SJSA1 (cell line): ENCODE results near the gene SLFN12. TPM values are rescaled to one million over a fixed set of nuclear protein-coding genes. Genes with fewer than 3 reads are reported as not detected.
"Not testable (repeated sequence)": the region's sequence is repeated elsewhere in the genome, so short reads cannot be mapped to it uniquely, and the experiment has no call there.

Source experiments
- DNase-seq, 2 experiments: peaks; one replicate each; pipeline ENCODE4 v3.0.0-alpha.2; 2015 to 2020; ENCODE audit warnings: low spot score in 2 of 2, low read depth in 1 of 2
- H3K27ac ChIP-seq: fragments of 250-450 bp; sonication (Bioruptor Pico); 2 replicates; pipeline ENCODE4 v1.5.1; 2020; ENCODE audit warnings: mild to moderate bottlenecking, moderate library complexity
- H3K27me3 ChIP-seq: fragments of 250-450 bp; sonication (Bioruptor Pico); replicated peaks from 2 replicates; pipeline ENCODE4 v1.5.1; 2020; ENCODE audit warnings: mild to moderate bottlenecking, moderate library complexity
- H3K36me3 ChIP-seq: fragments of 250-450 bp; sonication (Bioruptor Pico); 2 replicates; pipeline ENCODE4 v1.5.1; 2020; ENCODE audit warnings: mild to moderate bottlenecking
- H3K4me1 ChIP-seq: fragments of 250-450 bp; sonication (Bioruptor Pico); replicated peaks from 2 replicates; pipeline ENCODE4 v1.6.1; 2021; ENCODE audit warnings: mild to moderate bottlenecking
- H3K4me3 ChIP-seq: fragments of 250-450 bp; sonication (Bioruptor Pico); 2 replicates; pipeline ENCODE4 v1.5.1; 2020; ENCODE audit warnings: mild to moderate bottlenecking
- H3K9me3 ChIP-seq: fragments of 250-450 bp; sonication (Bioruptor Pico); replicated peaks from 2 replicates; pipeline ENCODE4 v1.5.1; 2020; ENCODE audit warnings: mild to moderate bottlenecking
- total RNA-seq: library from RNA; depleted of rRNA; stranded (reverse); fragments of >200 nt; shearing (Covaris generic); gene quantifications from 2 replicates; pipeline ENCODE4 v1.2.3, GENCODE V29; 2014; rRNA removed

SLFN12 gene
- 56.1 and 65.4 TPM in 2 replicates for total RNA-seq

DNA sequence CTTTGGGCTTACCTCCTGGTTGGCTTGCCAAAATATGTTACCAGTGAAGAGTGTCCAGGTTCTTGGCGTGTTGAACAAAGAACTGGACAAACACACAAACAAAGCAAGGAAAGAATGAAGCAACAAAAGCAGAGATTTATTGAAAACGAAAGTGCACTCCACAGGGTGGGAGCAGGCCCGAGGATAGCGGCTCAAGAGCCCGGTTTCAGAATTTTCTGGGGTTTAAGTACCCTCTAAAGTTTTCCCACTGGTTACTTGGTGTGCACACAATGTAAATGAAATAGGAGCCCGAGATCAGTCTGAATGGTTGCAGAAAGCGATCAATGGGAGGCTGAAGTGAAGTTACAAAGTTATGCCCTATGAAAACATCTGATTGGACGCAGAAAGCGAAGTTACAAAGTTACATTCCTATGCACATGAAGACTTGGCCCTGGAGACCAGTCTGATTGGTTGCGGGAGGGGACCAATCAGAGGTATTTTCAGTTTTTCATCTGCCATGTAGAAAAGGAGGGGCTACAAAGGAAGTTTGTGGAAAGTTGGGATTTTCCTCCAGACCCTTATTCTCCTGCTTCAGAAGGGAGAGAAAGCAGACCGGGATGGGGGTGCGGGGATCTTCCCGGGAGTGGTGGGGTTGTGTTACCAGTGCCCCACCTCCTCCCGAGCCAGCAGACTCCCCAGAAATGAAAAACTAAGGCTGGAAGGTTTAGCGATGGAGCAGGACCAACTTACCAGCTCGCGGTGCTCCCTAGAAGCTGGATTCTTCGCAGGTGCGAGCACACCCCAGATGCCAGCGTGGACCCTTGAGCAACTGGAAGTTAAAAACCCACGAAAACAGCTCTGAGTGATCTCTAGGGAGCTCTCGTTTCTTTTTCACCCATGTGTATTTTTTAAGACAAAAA is at the start of gene SLFN12:
TSS of gene SLFN12 (minus strand) at position 325 of the 899 bp plus-strand sequence. CDS start 9,472 bp downstream, outside the sequence.
- Histone ChIP-seq H3K36me3 (peaks cover 44% of the 10 kb centered on the region), H3K27ac (peak within 1 kb of the TSS; percentile 99), H3K27me3 (no peaks in the 10 kb centered on the region), H3K9me3 (no peaks in the 10 kb centered on the region), H3K4me1 (peaks cover 34% of the 10 kb centered on the region), H3K4me3 (peak within 1 kb of the TSS; percentile 54)
- peak; percentile 84 to 94 for DNase-seq

DNA sequence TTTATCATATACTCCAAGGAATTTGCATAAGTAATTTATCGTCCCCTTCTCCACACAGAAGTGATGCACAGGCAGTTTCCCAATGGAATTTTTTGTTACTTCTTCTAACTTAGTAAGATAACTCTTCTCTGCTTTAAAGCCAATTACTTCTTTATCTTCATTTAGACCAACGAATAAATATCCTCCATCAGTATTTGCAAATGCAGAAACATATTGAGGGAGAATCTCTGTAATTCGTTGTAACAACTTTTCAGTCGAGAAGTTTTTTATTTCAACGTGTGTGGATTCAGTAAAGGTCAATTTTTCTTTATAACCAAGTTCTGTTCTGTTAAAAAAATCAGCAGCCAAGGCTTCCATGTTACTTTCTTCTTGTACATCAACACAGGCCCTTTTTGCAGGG is 47.0 kb upstream of the SLFN12 start:
- H3K36me3 ChIP-seq: no peaks in the 10 kb centered on the region
- H3K27ac ChIP-seq: no peak overlapping the region
- H3K27me3 ChIP-seq: no peaks in the 10 kb centered on the region

DNA sequence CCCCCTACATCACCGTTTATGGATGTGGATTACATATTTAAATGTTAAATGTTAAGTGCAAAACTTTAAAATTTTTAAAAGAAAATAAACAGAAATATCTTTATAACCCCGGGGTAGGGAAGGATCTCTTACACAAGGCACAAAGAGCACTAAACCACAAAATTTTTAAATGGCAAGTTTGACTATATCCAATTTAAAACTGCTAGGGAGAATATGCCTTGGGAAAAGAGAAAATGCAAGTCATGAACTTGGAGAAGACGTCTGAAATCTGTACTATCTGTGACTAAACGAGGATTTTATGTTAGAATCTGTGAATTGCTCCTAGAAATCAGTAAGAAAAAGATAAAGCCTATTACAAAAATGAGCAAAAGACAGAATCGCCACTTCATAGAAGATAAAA is 44.9 kb upstream of the SLFN12 start:
- Histone ChIP-seq H3K27me3 (no peaks in the 10 kb centered on the region), H3K9me3 (0 out of 2 replicates have a peak, but pooled peaks cover 3% of the 10 kb centered on the region), H3K4me3 (no peak overlapping the region), H3K4me1 (no peaks in the 10 kb centered on the region), H3K27ac (no peak overlapping the region), H3K36me3 (no peaks in the 10 kb centered on the region)
- DNase-seq: no peak

More for the DNA sequence above, 47.0 kb upstream of the SLFN12 start:
- Histone ChIP-seq H3K4me1 (no peaks in the 10 kb centered on the region), H3K9me3 (no peaks in the 10 kb centered on the region), H3K4me3 (no peak overlapping the region)
- DNase-seq: no peak

DNA sequence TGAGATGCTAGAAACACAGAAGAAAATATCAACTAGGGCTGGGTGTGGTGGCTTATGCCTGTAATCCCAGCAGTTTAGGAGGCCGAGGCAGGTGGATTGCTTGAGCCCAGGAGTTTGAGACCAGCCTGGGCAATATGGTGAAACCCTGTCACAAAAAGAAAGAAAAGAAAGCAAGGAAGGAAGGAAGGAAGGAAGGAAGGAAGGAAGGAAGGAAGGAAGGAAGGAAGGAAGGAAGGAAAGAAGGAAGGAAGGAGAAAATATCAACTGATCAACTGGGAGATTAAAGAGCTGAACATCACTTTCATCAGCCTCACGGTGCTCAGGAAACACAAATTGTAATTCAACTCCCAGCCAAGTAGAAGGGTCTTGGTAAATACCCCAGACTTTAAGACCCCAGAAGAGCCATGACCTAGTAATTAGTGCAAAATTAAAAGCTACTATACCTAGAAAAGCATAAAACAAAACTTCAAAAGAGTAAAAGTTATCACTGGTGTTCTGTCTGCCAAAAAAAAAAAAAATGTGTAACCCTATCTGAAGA is 44.1 kb upstream of the SLFN12 start:
- H3K36me3 ChIP-seq: no peaks in the 10 kb centered on the region
- no peak for DNase-seq
- H3K27ac ChIP-seq: no peak overlapping the region
- no peaks in the 10 kb centered on the region for H3K27me3 ChIP-seq
- H3K4me3 ChIP-seq: no peak overlapping the region
- H3K9me3 ChIP-seq: 0 out of 2 replicates have a peak, but pooled peaks cover 3% of the 10 kb centered on the region
- no peaks in the 10 kb centered on the region for H3K4me1 ChIP-seq

DNA sequence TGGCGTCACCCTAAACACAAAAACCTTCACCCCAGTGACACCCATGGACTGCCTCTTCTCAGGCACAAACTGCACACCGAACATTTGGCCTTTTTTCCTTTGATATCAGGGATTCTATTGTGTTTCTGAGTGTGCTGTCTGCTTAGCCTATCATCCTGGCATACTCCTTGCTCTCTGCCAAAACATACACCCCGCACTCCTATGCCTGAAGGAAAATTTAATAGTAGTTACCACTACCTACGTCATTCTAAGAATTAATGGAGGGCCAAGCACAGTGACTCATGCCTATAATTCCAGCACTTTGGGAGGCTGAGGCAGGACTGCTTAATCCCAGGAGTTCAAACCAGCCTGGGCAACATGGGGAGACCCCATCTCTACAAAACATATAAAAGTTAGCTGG is 36.2 kb upstream of the SLFN12 start:
- Histone ChIP-seq H3K36me3 (no peaks in the 10 kb centered on the region), H3K4me1 (no peaks in the 10 kb centered on the region), H3K27me3 (no peaks in the 10 kb centered on the region), H3K27ac (no peak overlapping the region), H3K4me3 (no peak overlapping the region), H3K9me3 (0 out of 2 replicates have a peak, but pooled peaks cover 2% of the 10 kb centered on the region)
- no peak for DNase-seq

DNA sequence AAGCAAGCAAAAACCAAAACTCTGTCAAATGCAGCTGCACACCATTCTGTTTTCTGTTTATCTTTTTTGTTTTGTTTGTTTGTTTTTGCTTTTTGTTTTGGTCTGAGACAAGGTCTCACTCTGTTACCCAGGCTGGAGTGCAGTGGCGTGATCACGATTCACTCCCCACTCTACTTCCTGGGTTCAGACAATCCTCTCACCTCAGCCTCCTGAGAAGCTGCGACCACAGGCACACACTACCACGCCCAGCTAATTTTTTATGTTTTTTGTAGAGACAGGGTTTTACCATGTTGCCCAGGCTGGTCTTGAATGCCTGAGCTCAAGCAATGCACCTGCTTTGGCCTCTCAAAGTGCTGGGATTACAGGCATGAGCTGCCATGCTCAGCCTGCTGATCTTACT is 35.5 kb upstream of the SLFN12 start:
- no peak for DNase-seq
- Histone ChIP-seq H3K36me3 (no peaks in the 10 kb centered on the region), H3K27ac (no peak overlapping the region), H3K4me1 (no peaks in the 10 kb centered on the region), H3K4me3 (no peak overlapping the region), H3K9me3 (no peaks in the 10 kb centered on the region), H3K27me3 (0 out of 2 replicates have a peak, but pooled peaks cover 3% of the 10 kb centered on the region)

DNA sequence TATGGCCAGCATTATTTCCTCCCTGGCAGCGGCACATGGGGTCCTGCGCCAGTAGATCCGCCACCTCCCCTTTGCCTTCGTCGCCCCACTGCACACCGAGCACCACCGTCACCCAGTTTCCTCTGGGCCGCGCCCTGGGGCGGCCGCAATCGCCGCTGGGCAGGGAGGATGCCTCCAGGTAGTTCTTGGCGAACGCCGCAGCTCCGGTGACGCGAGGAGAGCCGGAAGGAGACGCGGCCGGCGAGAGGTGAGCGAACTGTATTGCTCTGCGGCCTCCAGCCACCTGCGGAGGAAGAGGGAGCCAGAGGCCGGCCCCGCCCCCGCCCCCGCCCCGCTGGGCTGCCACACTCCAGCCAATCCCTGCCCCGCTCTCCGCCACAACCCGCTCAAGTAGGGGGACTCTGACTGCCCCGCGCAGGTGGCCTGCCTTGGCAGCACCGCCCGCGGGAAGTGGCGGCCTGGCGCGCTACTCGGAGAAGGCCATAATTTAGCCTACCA is 28.1 kb upstream of the SLFN12 start:
- no peak overlapping the region for H3K4me3 ChIP-seq
- no peaks in the 10 kb centered on the region for H3K9me3 ChIP-seq
- H3K27me3 ChIP-seq: peaks cover 12% of the 10 kb centered on the region; the same call in 1 of the 2 replicates
- H3K36me3 ChIP-seq: no peaks in the 10 kb centered on the region
- no peak overlapping the region for H3K27ac ChIP-seq
- DNase-seq: no peak
- H3K4me1 ChIP-seq: no peaks in the 10 kb centered on the region

DNA sequence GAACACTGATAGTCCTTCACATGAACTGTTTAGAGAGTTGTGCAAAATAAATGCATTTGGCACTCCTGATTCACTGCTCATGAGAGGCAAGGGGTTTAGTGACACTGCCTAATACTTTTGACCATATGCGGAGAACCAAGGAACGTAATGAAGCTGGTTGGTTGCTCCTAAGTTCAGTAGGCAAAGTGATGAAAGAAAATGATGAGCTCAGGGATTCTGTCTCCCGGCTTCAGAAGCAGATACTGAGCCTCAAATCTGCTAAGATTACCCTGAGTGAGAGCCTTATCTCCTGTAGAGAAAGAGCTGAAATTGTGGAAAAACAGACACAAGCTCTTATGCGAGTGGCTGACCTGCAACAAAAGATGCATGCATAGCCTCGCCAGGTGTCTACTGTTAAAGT is 21.7 kb upstream of the SLFN12 start:
- not testable (repeated sequence) for DNase-seq, H3K27me3 ChIP-seq, H3K27ac ChIP-seq, H3K36me3 ChIP-seq, H3K4me1 ChIP-seq, H3K4me3 ChIP-seq, H3K9me3 ChIP-seq

DNA sequence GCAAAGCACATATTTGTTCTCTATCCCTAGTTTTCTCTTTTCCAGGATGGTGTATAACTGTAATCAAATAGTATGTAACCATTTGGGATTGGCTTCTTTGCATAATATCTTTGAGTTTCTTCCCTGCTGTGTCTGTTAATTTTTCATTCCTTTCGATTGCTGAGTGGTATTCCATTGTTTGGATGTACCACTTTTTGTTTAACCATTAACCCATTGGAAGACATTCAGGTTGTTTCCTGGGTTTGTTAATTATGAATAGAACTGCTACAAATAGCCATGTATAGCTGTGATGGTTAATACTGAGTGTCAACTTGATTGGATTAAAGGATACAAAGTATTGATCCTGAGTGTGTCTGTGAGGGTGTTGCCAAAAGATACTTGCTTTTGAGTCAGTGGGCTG is 20.9 kb upstream of the SLFN12 start:
- DNase-seq: no peak
- H3K9me3 ChIP-seq: 0 out of 2 replicates have a peak, but pooled peaks cover 3% of the 10 kb centered on the region
- no peaks in the 10 kb centered on the region for H3K36me3 ChIP-seq
- H3K27me3 ChIP-seq: no peaks in the 10 kb centered on the region
- H3K4me1 ChIP-seq: peaks cover 5% of the 10 kb centered on the region
- H3K4me3 ChIP-seq: no peak overlapping the region
- no peak overlapping the region for H3K27ac ChIP-seq

DNA sequence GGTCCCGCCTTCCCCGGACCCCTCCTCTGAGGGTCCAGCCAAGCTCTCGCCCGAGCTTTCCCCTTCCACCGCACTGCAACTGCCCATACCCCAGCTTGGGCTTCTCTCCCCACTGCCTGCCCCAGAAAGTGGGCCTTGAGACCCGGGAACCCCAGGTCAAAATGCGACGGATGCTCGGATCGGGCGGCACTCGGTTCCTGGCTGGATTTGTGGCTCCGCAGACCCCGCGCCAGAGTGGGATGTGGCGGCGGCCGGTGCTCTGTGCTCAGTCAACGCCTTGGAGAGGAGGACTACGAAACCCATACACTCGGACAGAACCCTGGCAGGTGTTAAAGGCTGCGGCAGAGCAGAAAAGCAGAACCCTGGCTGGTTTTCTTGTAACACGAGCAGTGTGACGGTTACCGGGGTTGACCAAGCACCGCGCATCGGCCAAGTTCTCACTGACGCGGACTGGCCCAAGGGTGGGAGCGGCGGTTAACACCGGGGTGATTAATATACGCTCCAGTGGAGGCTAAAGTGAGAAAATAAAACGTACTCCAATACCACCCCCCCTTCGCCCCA is 17.2 kb upstream of the SLFN12 start:
- no peak for DNase-seq
- no peaks in the 10 kb centered on the region for H3K36me3 ChIP-seq
- H3K27ac ChIP-seq: no peak overlapping the region
- no peaks in the 10 kb centered on the region for H3K27me3 ChIP-seq
- peaks cover 6% of the 10 kb centered on the region for H3K4me1 ChIP-seq
- no peak overlapping the region for H3K4me3 ChIP-seq
- H3K9me3 ChIP-seq: 0 out of 2 replicates have a peak, but pooled peaks cover 3% of the 10 kb centered on the region

DNA sequence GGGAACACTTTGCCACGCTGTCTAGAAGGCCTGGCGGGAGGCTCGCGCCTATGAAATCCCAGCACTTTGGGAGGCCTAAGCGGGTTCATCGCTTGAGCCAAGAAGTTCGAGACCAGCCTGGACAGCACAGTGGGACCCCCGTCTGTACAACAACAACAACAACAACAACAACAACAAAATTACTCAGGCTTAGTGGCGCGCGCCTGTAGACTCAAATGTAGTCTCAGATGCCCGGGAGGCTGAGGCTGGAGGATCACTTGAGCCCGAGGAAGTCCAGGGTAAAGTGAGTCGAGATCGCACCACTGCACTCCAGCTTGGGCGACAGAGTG is 16.6 kb upstream of the SLFN12 start:
- Histone ChIP-seq H3K27ac (no peak overlapping the region), H3K4me1 (peaks cover 6% of the 10 kb centered on the region)

DNA sequence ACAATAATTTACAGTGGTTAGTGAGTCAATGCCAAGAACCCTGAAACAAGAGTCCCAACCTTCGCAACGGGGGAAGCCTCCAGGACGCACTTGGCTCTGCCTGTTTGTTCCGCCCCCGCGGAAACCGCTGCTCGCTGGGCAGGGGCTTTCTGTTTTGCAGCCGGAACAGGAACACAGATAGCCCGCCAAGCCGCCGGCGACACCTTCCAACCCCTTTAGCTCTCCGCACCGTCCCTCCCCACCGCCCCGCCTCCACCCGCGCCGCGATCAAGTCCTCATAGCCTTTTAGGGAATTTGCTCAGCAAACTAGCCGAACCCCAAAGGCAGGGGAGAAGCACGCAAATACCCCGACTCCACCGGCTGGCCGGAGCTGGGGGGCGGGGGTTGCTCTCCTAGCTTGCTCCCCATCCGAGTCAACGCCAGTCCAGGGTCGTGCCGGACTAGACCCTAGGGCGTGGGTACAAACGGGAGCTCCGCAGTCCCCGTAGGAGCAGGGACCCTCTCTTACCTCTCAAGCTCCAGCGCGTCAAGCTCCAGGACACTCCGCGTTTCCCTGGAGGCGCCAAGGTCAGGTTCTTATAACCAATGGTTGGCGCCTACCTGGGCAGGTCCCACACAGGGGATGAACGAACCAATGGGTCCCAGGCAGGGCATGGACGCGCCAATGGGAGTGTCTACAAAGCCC is 16.1 kb upstream of the SLFN12 start, which contains the start of gene SLFN13:
TSS of gene SLFN13 (minus strand) at position 553 of the 685 bp plus-strand sequence. CDS start 3,086 bp downstream, outside the sequence.
- Histone ChIP-seq H3K9me3 (0 out of 2 replicates have a peak, but pooled peaks cover 3% of the 10 kb centered on the region), H3K4me3 (peak within 1 kb of the TSS; percentile 33), H3K27ac (no peak within 1 kb of the TSS), H3K27me3 (no peaks in the 10 kb centered on the region), H3K4me1 (peaks cover 6% of the 10 kb centered on the region), H3K36me3 (no peaks in the 10 kb centered on the region)
- peak; percentile 17 to 62 for DNase-seq

More for the DNA sequence above, 16.6 kb upstream of the SLFN12 start:
- Histone ChIP-seq H3K4me3 (no peak overlapping the region), H3K27me3 (no peaks in the 10 kb centered on the region), H3K9me3 (0 out of 2 replicates have a peak, but pooled peaks cover 3% of the 10 kb centered on the region), H3K36me3 (no peaks in the 10 kb centered on the region)
- no peak for DNase-seq

DNA sequence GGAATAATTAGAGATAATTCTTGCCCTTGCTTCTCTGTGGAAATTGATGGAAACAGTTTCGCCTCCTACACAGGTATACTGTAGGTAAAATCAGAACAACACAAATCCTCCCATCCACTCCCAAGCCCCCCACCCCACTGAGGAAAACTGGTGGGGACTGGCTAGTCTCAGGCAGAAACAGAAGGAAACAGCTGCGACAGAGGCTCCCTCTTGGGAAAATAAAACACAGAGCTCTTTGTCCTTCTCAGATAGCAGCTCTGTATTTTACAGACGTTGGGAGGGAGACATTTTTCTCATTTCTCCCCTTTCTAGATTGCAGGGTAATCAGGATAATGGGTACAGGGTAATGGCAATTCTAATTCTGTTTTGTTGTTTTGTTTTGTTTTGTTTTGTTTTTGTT is 15.2 kb upstream of the SLFN12 start:
- no peak for DNase-seq
- Histone ChIP-seq H3K4me1 (peaks cover 8% of the 10 kb centered on the region), H3K27me3 (no peaks in the 10 kb centered on the region), H3K4me3 (no peak overlapping the region), H3K9me3 (0 out of 2 replicates have a peak, but pooled peaks cover 3% of the 10 kb centered on the region), H3K27ac (no peak overlapping the region), H3K36me3 (no peaks in the 10 kb centered on the region)
